GM19328 (cell line): ENCODE measurements around the gene PCDH11X.
"Not testable (repeated sequence)": the region's sequence is repeated elsewhere in the genome, so short reads cannot be mapped to it uniquely, and the experiment has no call there.

Experiments used
- ATAC-seq: cut with Tn5 transposase; IDR thresholded peaks from one replicate; pipeline ENCODE4 v1.9.1; 2021; ENCODE audit warnings: mild to moderate bottlenecking, moderate library complexity; ENCODE audit not compliant: unreplicated experiment

Gene PCDH11X

GRCh38 chrX:91779135-91779534 is at the start of gene PCDH11X:
Gene PCDH11X, plus strand, starts transcription at chrX:91779375. Its CDS starts 56,130 bp downstream, at chrX:91835505.
- ATAC-seq, result not testable (repeated sequence)

- ATAC-seq, result not testable (repeated sequence)
These were observed 31.7 kb upstream of the PCDH11X start for GRCh38 chrX:91747446-91747845.

GRCh38 chrX:91753022-91753421 is 26.2 kb upstream of the PCDH11X start:
- not testable (repeated sequence) for ATAC-seq

- peak; percentile 91 for ATAC-seq
These were observed 8.3 kb upstream of the PCDH11X start for GRCh38 chrX:91770619-91771488.

GRCh38 chrX:91773943-91774342 is 5.2 kb upstream of the PCDH11X start:
- ATAC-seq, result not testable (repeated sequence)

GRCh38 chrX:91780008-91780407 is 833 bp downstream of the PCDH11X start:
- ATAC-seq, result not testable (repeated sequence)

GRCh38 chrX:91780698-91781097 is 1.5 kb downstream of the PCDH11X start:
- ATAC-seq, result not testable (repeated sequence)

GRCh38 chrX:91781553-91782298 is 2.6 kb downstream of the PCDH11X start:
- ATAC-seq, result not testable (repeated sequence)

GRCh38 chrX:91782825-91783224 is 3.6 kb downstream of the PCDH11X start:
- ATAC-seq, result not testable (repeated sequence)

- not testable (repeated sequence) for ATAC-seq
These were observed 38.4 kb downstream of the PCDH11X start for GRCh38 chrX:91817537-91817936.

GRCh38 chrX:91825321-91825720 is 46.1 kb downstream of the PCDH11X start:
- ATAC-seq, result not testable (repeated sequence)
